WTC11 (cell line): ENCODE measurements around the gene FNDC11. TPM values are rescaled to one million over a fixed set of nuclear protein-coding genes. Genes with fewer than 3 reads are reported as not detected.

Experiments
- ATAC-seq: fragments of 200-7000 bp; cut with Tn5 transposase; 2 replicates; pipeline ENCODE4 v1.10.0; 2021; ENCODE audit warnings: mild to moderate bottlenecking, moderate library complexity
- CTCF ChIA-PET: fragments of 300-600 bp; sonication (Branson Sonifier 250); formaldehyde crosslinking; loops from one replicate; lab custom pipeline; 2021; ENCODE audit warnings: antibody characterized with exemption; lab: Charles Lee
- POLR2A ChIA-PET: fragments of 350-600 bp; sonication (Branson Sonifier 250); formaldehyde crosslinking; loops from one replicate; lab custom pipeline; 2021; ENCODE audit warnings: antibody characterized with exemption; lab: Charles Lee
- DNase-seq: peaks from one replicate; pipeline ENCODE4 v3.0.0; 2021; ENCODE audit warnings: low spot score
- H3K27ac Mint-ChIP-seq: 2 replicates; pipeline ENCODE4 v1.8.0; 2021; ENCODE audit warnings: mixed read lengths
- H3K27me3 Mint-ChIP-seq: 2 replicates; pipeline ENCODE4 v1.8.0; 2021; ENCODE audit warnings: low read depth, mild to moderate bottlenecking, moderate library complexity, mixed read lengths
- H3K36me3 Mint-ChIP-seq: 2 replicates; pipeline ENCODE4 v1.8.0; 2021; ENCODE audit warnings: mixed read lengths
- H3K4me1 Mint-ChIP-seq: 2 replicates; pipeline ENCODE4 v1.8.0; 2022; ENCODE audit warnings: mixed read lengths
- H3K4me3 Mint-ChIP-seq: 2 replicates; pipeline ENCODE4 v1.8.0; 2021; ENCODE audit warnings: mild to moderate bottlenecking, moderate library complexity, mixed read lengths
- H3K9me3 Mint-ChIP-seq: 2 replicates; pipeline ENCODE4 v1.8.0; 2021; ENCODE audit warnings: mixed read lengths
- ATF1 ChIP-seq: sonication (generic); formaldehyde crosslinking; IDR thresholded peaks from 2 replicates; pipeline ENCODE4 v1.8.1; 2023; ENCODE audit warnings: mild to moderate bottlenecking, moderate library complexity, missing genetic modification reagents
- CREB1 ChIP-seq: sonication (generic); formaldehyde crosslinking; IDR thresholded peaks from 2 replicates; pipeline ENCODE4 v1.8.0; 2023; ENCODE audit warnings: mild to moderate bottlenecking, missing genetic modification reagents
- E2F1 ChIP-seq: sonication (generic); formaldehyde crosslinking; IDR thresholded peaks from 2 replicates; pipeline ENCODE4 v1.8.0; 2022; ENCODE audit warnings: mild to moderate bottlenecking, missing genetic modification reagents
- ETV6 ChIP-seq: sonication (generic); formaldehyde crosslinking; IDR thresholded peaks from 2 replicates; pipeline ENCODE4 v1.8.1; 2022; ENCODE audit warnings: mild to moderate bottlenecking, missing genetic modification reagents
- FOXK1 ChIP-seq: sonication (generic); formaldehyde crosslinking; IDR thresholded peaks from 2 replicates; pipeline ENCODE4 v1.8.0; 2022; ENCODE audit warnings: mild to moderate bottlenecking, moderate library complexity, missing genetic modification reagents
- GTF2I ChIP-seq: fragments of 250-450 bp; sonication (Bioruptor Pico); conservative IDR thresholded peaks from 2 replicates; pipeline ENCODE4 v1.4.0; 2021; ENCODE audit warnings: mild to moderate bottlenecking
- IRF1 ChIP-seq: sonication (generic); formaldehyde crosslinking; IDR thresholded peaks from 2 replicates; pipeline ENCODE4 v1.8.0; 2023; ENCODE audit warnings: missing genetic modification reagents
- KAT7 ChIP-seq: sonication (generic); formaldehyde crosslinking; IDR thresholded peaks from 2 replicates; pipeline ENCODE4 v1.8.1; 2023; ENCODE audit warnings: missing genetic modification reagents, mild to moderate bottlenecking, borderline replicate concordance
- NR2C2 ChIP-seq: sonication (generic); formaldehyde crosslinking; IDR thresholded peaks from 2 replicates; pipeline ENCODE4 v1.8.0; 2022; ENCODE audit warnings: mild to moderate bottlenecking, missing genetic modification reagents
- SP1 ChIP-seq: sonication (generic); formaldehyde crosslinking; conservative IDR thresholded peaks from 2 replicates; pipeline ENCODE4 v1.8.1; 2022; ENCODE audit warnings: missing genetic modification reagents
- ZNF138 ChIP-seq: sonication (generic); formaldehyde crosslinking; conservative IDR thresholded peaks from 2 replicates; pipeline ENCODE4 v1.8.1; 2022; ENCODE audit warnings: mild to moderate bottlenecking, moderate library complexity, missing genetic modification reagents
- ZNF317 ChIP-seq: sonication (generic); formaldehyde crosslinking; IDR thresholded peaks from 2 replicates; pipeline ENCODE4 v1.8.1; 2023; ENCODE audit warnings: low read depth, mild to moderate bottlenecking, moderate library complexity, missing genetic modification reagents, borderline replicate concordance
- ZNF423 ChIP-seq: fragments of 250-450 bp; sonication (Bioruptor Pico); IDR thresholded peaks from 2 replicates; pipeline ENCODE4 v2.1.2; 2022; ENCODE audit warnings: mild to moderate bottlenecking, moderate library complexity
- ZNF532 ChIP-seq: fragments of 250-450 bp; sonication (Bioruptor Pico); IDR thresholded peaks from 2 replicates; pipeline ENCODE4 v1.9.0; 2021; ENCODE audit warnings: mild to moderate bottlenecking, borderline replicate concordance
- total RNA-seq: library from RNA; stranded (reverse); gene quantifications from 3 replicates; pipeline ENCODE4 v1.2.3, GENCODE V29; 2021
- TF ChIP-seq, protein P1 (sequence below): sonication (generic); formaldehyde crosslinking; IDR thresholded peaks from 2 replicates; pipeline ENCODE4 v1.8.0; 2022; ENCODE audit warnings: mild to moderate bottlenecking, missing genetic modification reagents

Gene FNDC11
- total RNA-seq, 1 experiment from 2014 or later, result 3.8 TPM

- ChIA-PET CTCF (interaction anchor here (0.5 to 2.3 kb wide), 8 partner anchors 14 to 419 kb away, joined by 3 to 33 read pairs (median 4); partner anchors contain the start of genes PPDPF, PTK6 and STMN3), POLR2A (interaction anchor here (0.6 to 1.6 kb wide), 5 partner anchors 14 to 405 kb away, joined by 3 to 4 read pairs (median 4); partner anchors contain the start of gene PPDPF)
- DNase-seq, result no peak
- H3K4me3 Mint-ChIP-seq, result peak overlapping the region; percentile 53
- peak overlapping the region; percentile 79; the same call in 1 of the 2 replicates for H3K27ac Mint-ChIP-seq
- no peaks in the 10 kb centered on the region for H3K36me3 Mint-ChIP-seq
- TF ChIP-seq ETV6 (CRISPR knock-in tag), result no peak
- TF ChIP-seq E2F1, result no peak
- no peak for TF ChIP-seq CREB1 (CRISPR knock-in tag)
- TF ChIP-seq ZNF423, result peak; percentile 87
- no peak for TF ChIP-seq ATF1 (CRISPR knock-in tag)
- 0 out of 2 replicates have a peak, but pooled peaks have one; percentile 38 for TF ChIP-seq KAT7 (CRISPR knock-in tag)
- no peak for TF ChIP-seq GTF2I (CRISPR knock-in tag)
- H3K9me3 Mint-ChIP-seq, result no peaks in the 10 kb centered on the region
- ATAC-seq, result no peak
- H3K4me1 Mint-ChIP-seq, result peaks cover 22% of the 10 kb centered on the region
- H3K27me3 Mint-ChIP-seq, result no peaks in the 10 kb centered on the region
These were observed 1.3 kb upstream of the FNDC11 start for GRCh38 chr20:63552481-63553249.

- no peaks in the 10 kb centered on the region for H3K36me3 Mint-ChIP-seq
- H3K4me3 Mint-ChIP-seq, result peak overlapping the region; percentile 68
- POLR2A ChIA-PET, result interaction anchor here (0.7 to 1.6 kb wide), 4 partner anchors 15 to 183 kb away, joined by 3 to 4 read pairs (median 4); partner anchors contain the start of gene PPDPF
- peak; percentile 97 for DNase-seq
- H3K9me3 Mint-ChIP-seq, result no peaks in the 10 kb centered on the region
- TF ChIP-seq IRF1 (CRISPR knock-in tag) (no peak), ZNF138 (CRISPR knock-in tag) (no peak), ZNF532 (CRISPR knock-in tag) (no peak), SP1 (CRISPR knock-in tag) (peak; percentile 69), ZNF317 (CRISPR knock-in tag) (no peak), NR2C2 (CRISPR knock-in tag) (no peak), FOXK1 (CRISPR knock-in tag) (0 out of 2 replicates have a peak, but pooled peaks have one; percentile 52)
- TF ChIP-seq, protein P1, sequence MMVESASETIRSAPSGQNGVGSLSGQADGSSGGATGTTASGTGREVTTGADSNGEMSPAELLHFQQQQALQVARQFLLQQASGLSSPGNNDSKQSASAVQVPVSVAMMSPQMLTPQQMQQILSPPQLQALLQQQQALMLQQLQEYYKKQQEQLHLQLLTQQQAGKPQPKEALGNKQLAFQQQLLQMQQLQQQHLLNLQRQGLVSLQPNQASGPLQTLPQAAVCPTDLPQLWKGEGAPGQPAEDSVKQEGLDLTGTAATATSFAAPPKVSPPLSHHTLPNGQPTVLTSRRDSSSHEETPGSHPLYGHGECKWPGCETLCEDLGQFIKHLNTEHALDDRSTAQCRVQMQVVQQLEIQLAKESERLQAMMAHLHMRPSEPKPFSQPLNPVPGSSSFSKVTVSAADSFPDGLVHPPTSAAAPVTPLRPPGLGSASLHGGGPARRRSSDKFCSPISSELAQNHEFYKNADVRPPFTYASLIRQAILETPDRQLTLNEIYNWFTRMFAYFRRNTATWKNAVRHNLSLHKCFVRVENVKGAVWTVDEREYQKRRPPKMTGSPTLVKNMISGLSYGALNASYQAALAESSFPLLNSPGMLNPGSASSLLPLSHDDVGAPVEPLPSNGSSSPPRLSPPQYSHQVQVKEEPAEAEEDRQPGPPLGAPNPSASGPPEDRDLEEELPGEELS (CRISPR knock-in tag), result 0 out of 2 replicates have a peak, but pooled peaks have one; percentile 58
- H3K27me3 Mint-ChIP-seq, result no peaks in the 10 kb centered on the region
- peaks cover 22% of the 10 kb centered on the region for H3K4me1 Mint-ChIP-seq
- CTCF ChIA-PET, result interaction anchor here (0.5 to 2.3 kb wide), 8 partner anchors 15 to 418 kb away, joined by 3 to 33 read pairs (median 4); partner anchors contain the start of genes PPDPF, PTK6 and STMN3
- peak; percentile 85 for ATAC-seq
- no peak overlapping the region for H3K27ac Mint-ChIP-seq
These were observed 567 bp upstream of the FNDC11 start for GRCh38 chr20:63553251-63553932.
